ENCODE measurements around the gene LURAP1L.

DNA sequence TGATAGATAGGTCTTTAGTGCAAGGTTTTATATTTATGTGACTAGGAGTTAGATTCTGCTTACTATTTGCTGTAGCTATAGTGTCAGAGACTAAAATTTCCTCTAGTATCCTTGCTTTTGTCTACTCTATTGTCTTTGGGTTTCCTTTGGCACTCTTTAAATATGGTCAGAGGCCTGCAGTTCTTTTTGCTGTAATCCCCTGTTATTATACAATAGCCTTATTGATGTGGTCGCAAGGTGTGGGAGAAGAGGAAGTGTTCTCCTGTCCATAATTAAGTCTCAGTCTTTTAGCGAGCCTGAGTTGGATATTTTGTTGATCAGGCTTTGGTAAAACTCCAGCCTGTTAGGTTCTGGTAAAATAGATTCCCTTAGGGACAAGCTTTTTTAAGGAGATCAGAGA lies 34.9 kb downstream of the LURAP1L start:
- TF ChIP-seq, protein P1, sequence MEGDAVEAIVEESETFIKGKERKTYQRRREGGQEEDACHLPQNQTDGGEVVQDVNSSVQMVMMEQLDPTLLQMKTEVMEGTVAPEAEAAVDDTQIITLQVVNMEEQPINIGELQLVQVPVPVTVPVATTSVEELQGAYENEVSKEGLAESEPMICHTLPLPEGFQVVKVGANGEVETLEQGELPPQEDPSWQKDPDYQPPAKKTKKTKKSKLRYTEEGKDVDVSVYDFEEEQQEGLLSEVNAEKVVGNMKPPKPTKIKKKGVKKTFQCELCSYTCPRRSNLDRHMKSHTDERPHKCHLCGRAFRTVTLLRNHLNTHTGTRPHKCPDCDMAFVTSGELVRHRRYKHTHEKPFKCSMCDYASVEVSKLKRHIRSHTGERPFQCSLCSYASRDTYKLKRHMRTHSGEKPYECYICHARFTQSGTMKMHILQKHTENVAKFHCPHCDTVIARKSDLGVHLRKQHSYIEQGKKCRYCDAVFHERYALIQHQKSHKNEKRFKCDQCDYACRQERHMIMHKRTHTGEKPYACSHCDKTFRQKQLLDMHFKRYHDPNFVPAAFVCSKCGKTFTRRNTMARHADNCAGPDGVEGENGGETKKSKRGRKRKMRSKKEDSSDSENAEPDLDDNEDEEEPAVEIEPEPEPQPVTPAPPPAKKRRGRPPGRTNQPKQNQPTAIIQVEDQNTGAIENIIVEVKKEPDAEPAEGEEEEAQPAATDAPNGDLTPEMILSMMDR (IDR thresholded peaks at IDR 0.05), result no peak
- TF ChIP-seq ESRRA (CRISPR knock-in tag; IDR thresholded peaks at IDR 0.05; ENCODE audit: borderline replicate concordance) (no peak), SMAD4 (CRISPR knock-in tag; IDR thresholded peaks at IDR 0.05) (no peak), CREM (CRISPR knock-in tag; IDR thresholded peaks at IDR 0.05) (no peak), ATF1 (CRISPR knock-in tag; IDR thresholded peaks at IDR 0.05) (no peak), TCF7 (CRISPR knock-in tag; IDR thresholded peaks at IDR 0.05; ENCODE audit: low read depth) (no peak), CREB1 (CRISPR knock-in tag; IDR thresholded peaks at IDR 0.05) (no peak)
- TF ChIP-seq, protein P2, sequence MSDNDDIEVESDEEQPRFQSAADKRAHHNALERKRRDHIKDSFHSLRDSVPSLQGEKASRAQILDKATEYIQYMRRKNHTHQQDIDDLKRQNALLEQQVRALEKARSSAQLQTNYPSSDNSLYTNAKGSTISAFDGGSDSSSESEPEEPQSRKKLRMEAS (CRISPR knock-in tag; IDR thresholded peaks at IDR 0.05), result no peak
- TF ChIP-seq, protein P3, sequence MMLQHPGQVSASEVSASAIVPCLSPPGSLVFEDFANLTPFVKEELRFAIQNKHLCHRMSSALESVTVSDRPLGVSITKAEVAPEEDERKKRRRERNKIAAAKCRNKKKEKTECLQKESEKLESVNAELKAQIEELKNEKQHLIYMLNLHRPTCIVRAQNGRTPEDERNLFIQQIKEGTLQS (CRISPR knock-in tag; conservative IDR thresholded peaks at IDR 0.05), result no peak
- TF ChIP-seq, protein P4, sequence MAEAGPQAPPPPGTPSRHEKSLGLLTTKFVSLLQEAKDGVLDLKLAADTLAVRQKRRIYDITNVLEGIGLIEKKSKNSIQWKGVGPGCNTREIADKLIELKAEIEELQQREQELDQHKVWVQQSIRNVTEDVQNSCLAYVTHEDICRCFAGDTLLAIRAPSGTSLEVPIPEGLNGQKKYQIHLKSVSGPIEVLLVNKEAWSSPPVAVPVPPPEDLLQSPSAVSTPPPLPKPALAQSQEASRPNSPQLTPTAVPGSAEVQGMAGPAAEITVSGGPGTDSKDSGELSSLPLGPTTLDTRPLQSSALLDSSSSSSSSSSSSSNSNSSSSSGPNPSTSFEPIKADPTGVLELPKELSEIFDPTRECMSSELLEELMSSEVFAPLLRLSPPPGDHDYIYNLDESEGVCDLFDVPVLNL (CRISPR knock-in tag; IDR thresholded peaks at IDR 0.05; ENCODE audit: borderline replicate concordance, low read depth), result no peak
- TF ChIP-seq, protein P5, sequence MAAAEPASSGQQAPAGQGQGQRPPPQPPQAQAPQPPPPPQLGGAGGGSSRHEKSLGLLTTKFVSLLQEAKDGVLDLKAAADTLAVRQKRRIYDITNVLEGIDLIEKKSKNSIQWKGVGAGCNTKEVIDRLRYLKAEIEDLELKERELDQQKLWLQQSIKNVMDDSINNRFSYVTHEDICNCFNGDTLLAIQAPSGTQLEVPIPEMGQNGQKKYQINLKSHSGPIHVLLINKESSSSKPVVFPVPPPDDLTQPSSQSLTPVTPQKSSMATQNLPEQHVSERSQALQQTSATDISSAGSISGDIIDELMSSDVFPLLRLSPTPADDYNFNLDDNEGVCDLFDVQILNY (CRISPR knock-in tag; IDR thresholded peaks at IDR 0.05), result no peak

All from WTC11 (cell line).